ENCODE results near the gene SCFD1. TPM values are rescaled to one million over a fixed set of nuclear protein-coding genes. Genes with fewer than 3 reads are reported as not detected.

The SCFD1 gene
- total RNA-seq, 1 experiment from 2014 or later: 61.9 TPM

- no peak overlapping the region for H3K27ac ChIP-seq (ENCODE audit: low read depth, low read length, poor library complexity, severe bottlenecking)
- no peak for DNase-seq (ENCODE audit: low spot score)
- no peaks in the 10 kb centered on the region for H3K9me3 ChIP-seq (ENCODE audit: low read depth, low read length, poor library complexity, severe bottlenecking)
- TF ChIP-seq EZH2 (IDR thresholded peaks at IDR 0.05; ENCODE audit: borderline replicate concordance, low read depth, low read length, poor library complexity, severe bottlenecking) (no peak), CTCF (conservative IDR thresholded peaks at IDR 0.05; ENCODE audit: low read depth, low read length) (no peak)
- CTCF ChIA-PET: no interaction called here
- intact Hi-C loops (cut with micrococcal nuclease; ENCODE audit: unreplicated experiment): loop anchor here (10.0 kb wide), 2 partner anchors 433 to 1603 kb away; no protein-coding TSS in a partner anchor
- no peak overlapping the region for H3K4me3 ChIP-seq (ENCODE audit: low read depth, low read length, poor library complexity, severe bottlenecking)
- H3K4me1 ChIP-seq (ENCODE audit: insufficient read depth, low read length, poor library complexity, severe bottlenecking): no peaks in the 10 kb centered on the region
- H3K27me3 ChIP-seq (replicated peaks; ENCODE audit: insufficient read depth, low read depth, low read length, poor library complexity): no peaks in the 10 kb centered on the region
- POLR2A ChIA-PET (ENCODE audit: low non-redundant PET): no interaction called here
- no TSS peak for BruUV-seq (replicated peaks)
- peaks cover 45% of the 10 kb centered on the region for H3K36me3 ChIP-seq (ENCODE audit: insufficient read depth, low read length, poor library complexity, severe bottlenecking)
These were observed 29.8 kb downstream of the SCFD1 start for GRCh38 chr14:30651937-30652336.

GRCh38 chr14:30655124-30655523 is 33.0 kb downstream of the SCFD1 start:
- ChIA-PET CTCF (no interaction called here), POLR2A (ENCODE audit: low non-redundant PET) (no interaction called here)
- no peaks in the 10 kb centered on the region for H3K9me3 ChIP-seq (ENCODE audit: low read depth, low read length, poor library complexity, severe bottlenecking)
- DNase-seq (ENCODE audit: low spot score): no peak
- H3K27me3 ChIP-seq (replicated peaks; ENCODE audit: insufficient read depth, low read depth, low read length, poor library complexity): no peaks in the 10 kb centered on the region
- peaks cover 43% of the 10 kb centered on the region for H3K36me3 ChIP-seq (ENCODE audit: insufficient read depth, low read length, poor library complexity, severe bottlenecking)
- TF ChIP-seq EZH2 (IDR thresholded peaks at IDR 0.05; ENCODE audit: borderline replicate concordance, low read depth, low read length, poor library complexity, severe bottlenecking): no peak
- TF ChIP-seq CTCF (conservative IDR thresholded peaks at IDR 0.05; ENCODE audit: low read depth, low read length): no peak
- intact Hi-C loops (cut with micrococcal nuclease; ENCODE audit: unreplicated experiment): loop anchor here (5.0 to 10.0 kb wide), 3 partner anchors 430 to 1907 kb away; no protein-coding TSS in a partner anchor
- no peak overlapping the region for H3K4me3 ChIP-seq (ENCODE audit: low read depth, low read length, poor library complexity, severe bottlenecking)
- BruUV-seq (replicated peaks): no TSS peak
- no peaks in the 10 kb centered on the region for H3K4me1 ChIP-seq (ENCODE audit: insufficient read depth, low read length, poor library complexity, severe bottlenecking)
- no peak overlapping the region for H3K27ac ChIP-seq (ENCODE audit: low read depth, low read length, poor library complexity, severe bottlenecking)

DNA sequence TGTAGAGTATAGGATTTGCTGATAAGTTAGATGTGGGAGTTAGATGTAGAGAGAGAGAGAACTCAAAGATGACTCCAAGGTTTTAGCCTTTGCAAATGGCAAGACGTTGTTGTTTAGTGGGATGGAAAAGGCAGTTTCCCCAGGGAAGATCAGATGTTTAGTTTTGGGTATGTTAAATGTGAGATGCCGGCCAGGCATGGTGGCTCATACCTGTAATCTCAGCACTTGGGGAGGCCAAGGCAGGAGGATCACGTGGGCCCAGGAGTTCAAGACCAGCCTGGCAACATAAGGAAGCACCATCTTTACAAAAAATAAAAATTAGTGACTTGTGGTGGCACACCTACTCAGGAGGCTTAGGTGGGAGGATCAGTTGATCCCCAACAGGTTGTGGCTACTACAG is 33.5 kb downstream of the SCFD1 start:
- H3K4me3 ChIP-seq (ENCODE audit: low read depth, low read length, poor library complexity, severe bottlenecking): no peak overlapping the region
- no peak overlapping the region for H3K27ac ChIP-seq (ENCODE audit: low read depth, low read length, poor library complexity, severe bottlenecking)
- no peak for DNase-seq (ENCODE audit: low spot score)
- TF ChIP-seq CTCF (conservative IDR thresholded peaks at IDR 0.05; ENCODE audit: low read depth, low read length): no peak
- no peak for TF ChIP-seq EZH2 (IDR thresholded peaks at IDR 0.05; ENCODE audit: borderline replicate concordance, low read depth, low read length, poor library complexity, severe bottlenecking)
- no peaks in the 10 kb centered on the region for H3K4me1 ChIP-seq (ENCODE audit: insufficient read depth, low read length, poor library complexity, severe bottlenecking)
- peaks cover 38% of the 10 kb centered on the region for H3K36me3 ChIP-seq (ENCODE audit: insufficient read depth, low read length, poor library complexity, severe bottlenecking)
- H3K27me3 ChIP-seq (replicated peaks; ENCODE audit: insufficient read depth, low read depth, low read length, poor library complexity): no peaks in the 10 kb centered on the region
- intact Hi-C loops (cut with micrococcal nuclease; ENCODE audit: unreplicated experiment): loop anchor here (1.0 to 10.0 kb wide), 5 partner anchors 251 to 1907 kb away; no protein-coding TSS in a partner anchor
- H3K9me3 ChIP-seq (ENCODE audit: low read depth, low read length, poor library complexity, severe bottlenecking): no peaks in the 10 kb centered on the region
- ChIA-PET POLR2A (ENCODE audit: low non-redundant PET) (no interaction called here), CTCF (no interaction called here)
- no TSS peak for BruUV-seq (replicated peaks)
